Measurements from ENCODE around the gene VASN.

DNA sequence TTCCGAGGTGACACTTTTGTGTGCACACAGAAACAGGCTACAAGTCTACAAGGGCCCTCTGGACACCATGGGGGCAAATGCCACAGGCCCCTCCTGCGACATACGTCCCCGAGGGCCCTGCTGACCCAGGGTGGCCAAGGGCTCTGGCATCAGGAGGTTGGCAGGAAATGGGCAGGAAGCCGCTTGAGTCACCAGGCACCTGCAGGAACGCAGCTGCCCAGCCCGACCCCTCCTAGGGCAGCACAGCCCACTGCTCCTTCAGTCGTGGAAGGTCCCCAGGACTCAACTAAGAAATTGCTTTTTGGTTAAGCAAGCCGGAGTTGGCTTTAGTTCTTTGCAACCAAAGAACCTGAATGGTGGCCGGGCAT is 36.7 kb downstream of the VASN start:
- TF ChIP-seq POLR2A (IDR thresholded peaks at IDR 0.05) (no peak), CTCF (IDR thresholded peaks at IDR 0.05) (no peak), POLR2AphosphoS5 (IDR thresholded peaks at IDR 0.05) (no peak)

Measured in breast epithelium (tissue), 3 donors.